ENCODE results near the gene FAM76A.

FAM76A gene

GRCh38 chr1:27716262-27716895, 9.4 kb upstream of the FAM76A start:
- DNase-seq = no peak
- no peak for TF ChIP-seq CTCF (IDR thresholded peaks at IDR 0.05; ENCODE audit: low read depth, low read length)
- Histone ChIP-seq H3K36me3 (no peaks in the 10 kb centered on the region), H3K27ac (no peak overlapping the region), H3K4me3 (ENCODE audit: low read depth, low read length) (no peak overlapping the region), H3K27me3 (ENCODE audit: insufficient read depth, low read depth, severe bottlenecking) (no peaks in the 10 kb centered on the region), H3K9me3 (ENCODE audit: severe bottlenecking) (peaks cover 3% of the 10 kb centered on the region)

GRCh38 chr1:27719286-27720251, 6.2 kb upstream of the FAM76A start:
- no peaks in the 10 kb centered on the region for H3K27me3 ChIP-seq (ENCODE audit: insufficient read depth, low read depth, severe bottlenecking)
- H3K36me3 ChIP-seq = no peaks in the 10 kb centered on the region
- H3K27ac ChIP-seq = no peak overlapping the region
- no peak for DNase-seq
- peaks cover 3% of the 10 kb centered on the region for H3K9me3 ChIP-seq (ENCODE audit: severe bottlenecking)
- TF ChIP-seq CTCF (IDR thresholded peaks at IDR 0.05; ENCODE audit: low read depth, low read length) = 0 out of 2 replicates have a peak, but pooled peaks have one; percentile 3
- H3K4me3 ChIP-seq (ENCODE audit: low read depth, low read length) = no peak overlapping the region

GRCh38 chr1:27724961-27725373, 794 bp upstream of the FAM76A start:
- no peaks in the 10 kb centered on the region for H3K27me3 ChIP-seq (ENCODE audit: insufficient read depth, low read depth, severe bottlenecking)
- peak overlapping the region; percentile 44 for H3K27ac ChIP-seq
- H3K9me3 ChIP-seq (ENCODE audit: severe bottlenecking) = no peaks in the 10 kb centered on the region
- no peak for DNase-seq
- peak overlapping the region; percentile 4; the same call in 1 of the 2 replicates for H3K4me3 ChIP-seq (ENCODE audit: low read depth, low read length)
- H3K36me3 ChIP-seq = no peaks in the 10 kb centered on the region; the same call in 1 of the 2 replicates
- TF ChIP-seq CTCF (IDR thresholded peaks at IDR 0.05; ENCODE audit: low read depth, low read length) = no peak

GRCh38 chr1:27726173-27727044, 648 bp downstream of the FAM76A start:
- Histone ChIP-seq H3K4me3 (ENCODE audit: low read depth, low read length) (peak overlapping the region; percentile 83), H3K27me3 (ENCODE audit: insufficient read depth, low read depth, severe bottlenecking) (no peaks in the 10 kb centered on the region)
- DNase-seq = peak; percentile 68

More at GRCh38 chr1:27726173-27727044, 648 bp downstream of the FAM76A start:
- no peak for TF ChIP-seq CTCF (IDR thresholded peaks at IDR 0.05; ENCODE audit: low read depth, low read length)
- Histone ChIP-seq H3K36me3 (no peaks in the 10 kb centered on the region; the same call in none of the 2 replicates), H3K27ac (peak overlapping the region; percentile 84), H3K9me3 (ENCODE audit: severe bottlenecking) (no peaks in the 10 kb centered on the region)
